HCT116 (cell line): Measurements from ENCODE around the gene TBC1D19. TPM values are rescaled to one million over a fixed set of nuclear protein-coding genes. Genes with fewer than 3 reads are reported as not detected.

Source experiments
- ATAC-seq: fragments of 200-7000 bp; cut with Tn5 transposase; 2 replicates; pipeline ENCODE4 v1.9.1; 2020; ENCODE audit warnings: mild to moderate bottlenecking, moderate library complexity
- BruUV-seq: library from RNA; stranded (reverse); fragments of 400-500 nt; replicated peaks from 2 replicates; lab custom pipeline; 2021; lab: Mats Ljungman, UMichigan
- CTCF ChIA-PET: fragments of 300-600 bp; sonication (Branson Sonifier 250); formaldehyde crosslinking; loops from one replicate; lab custom pipeline; 2021; ENCODE audit warnings: antibody characterized with exemption; lab: Charles Lee
- POLR2A ChIA-PET: fragments of 300-600, 350-600 bp; sonication (Branson Sonifier 250); formaldehyde crosslinking; loops from one replicate; lab custom pipeline; 2021; ENCODE audit warnings: antibody characterized with exemption; lab: Charles Lee
- RAD21 ChIA-PET, 2 experiments: fragments of 300-600 bp; sonication (Branson Sonifier 250); formaldehyde crosslinking; loops; one replicate each; lab custom pipeline; 2023; ENCODE audit warnings: low total read pairs in 2 of 2; ENCODE audit not compliant: uncharacterized antibody in 2 of 2, unreplicated experiment in 2 of 2, low non-redundant PET in 1 of 2; lab: Charles Lee
- DNase-seq: peaks from one replicate; pipeline ENCODE4 v3.0.0-alpha.2; 2010; ENCODE audit warnings: low read depth, low spot score
- H2AFZ ChIP-seq: fragments of 200-600 bp; shearing (Covaris generic), sonication (generic); 2 replicates; pipeline ENCODE4 v1.6.1; 2017; ENCODE audit warnings: low read depth, mixed run types, mixed read lengths, antibody characterized with exemption, low read length; ENCODE audit not compliant: poor library complexity, severe bottlenecking
- H3K27ac ChIP-seq: 2 replicates; pipeline ENCODE4 v1.5.1; 2012; ENCODE audit warnings: low read depth, low read length
- H3K27me3 ChIP-seq: fragments of 200-600 bp; sonication (generic); 2 replicates; pipeline ENCODE4 v1.6.1; 2016; ENCODE audit warnings: mixed run types, low read length, mixed read lengths; ENCODE audit not compliant: insufficient read depth
- H3K36me3 ChIP-seq, 2 experiments: fragments of 200-500 bp in 1 of 2; fragments of 200-600 bp in 1 of 2; sonication (Bioruptor generic) in 1 of 2; sonication (generic) in 1 of 2; 2 replicates each; pipeline versions ENCODE4 v1.5.1 to v1.6.1; 2014 to 2016; ENCODE audit warnings: low read length in 2 of 2, inconsistent platforms in 1 of 2, mixed read lengths in 1 of 2, mixed run types in 1 of 2; ENCODE audit not compliant: insufficient read depth in 2 of 2, control insufficient read depth in 1 of 2
- H3K4me1 ChIP-seq, 2 experiments: fragments of 200-600 bp in 1 of 2; sonication (generic) in 1 of 2; 2 replicates each; pipeline versions ENCODE4 v1.5.1 to v1.6.1; 2012 to 2017; ENCODE audit warnings: low read length in 2 of 2, inconsistent platforms in 1 of 2, mild to moderate bottlenecking in 1 of 2, mixed read lengths in 1 of 2, mixed run types in 1 of 2, moderate library complexity in 1 of 2; ENCODE audit not compliant: insufficient read depth in 2 of 2, control insufficient read depth in 1 of 2
- H3K4me2 ChIP-seq: fragments of 200-600 bp; sonication (generic); 2 replicates; pipeline ENCODE4 v1.6.1; 2017; ENCODE audit warnings: mixed run types, low read length, mixed read lengths
- H3K4me3 ChIP-seq, 2 experiments: fragments of 200-600 bp in 1 of 2; sonication (generic) in 1 of 2; replicated peaks in 1 of 2; 2 replicates each; pipeline ENCODE4 v1.5.1; 2011 to 2016; ENCODE audit warnings: low read length in 2 of 2, control low read depth in 1 of 2, low read depth in 1 of 2, mild to moderate bottlenecking in 1 of 2, mixed read lengths in 1 of 2, mixed run types in 1 of 2
- H3K79me2 ChIP-seq: fragments of 200-600 bp; sonication (generic); 2 replicates; pipeline ENCODE4 v1.6.1; 2017; ENCODE audit warnings: mild to moderate bottlenecking, mixed run types, low read length, moderate library complexity, mixed read lengths; ENCODE audit not compliant: insufficient read depth
- H3K9ac ChIP-seq: fragments of 200-600 bp; sonication (generic); 2 replicates; pipeline ENCODE4 v1.6.1; 2016; ENCODE audit warnings: low read length, mixed read lengths
- H3K9me2 ChIP-seq: fragments of 200-600 bp; sonication (generic), shearing (Covaris generic); 2 replicates; pipeline ENCODE4 v1.6.1; 2017; ENCODE audit warnings: mixed run types, mild to moderate bottlenecking, moderate library complexity; ENCODE audit not compliant: insufficient read depth
- H3K9me3 ChIP-seq, 2 experiments: fragments of 200-500 bp in 1 of 2; fragments of 200-600 bp in 1 of 2; sonication (Bioruptor generic) in 1 of 2; sonication (generic) in 1 of 2; 2 replicates each; pipeline ENCODE4 v1.6.1; 2014 to 2017; ENCODE audit warnings: low read length in 2 of 2, mixed read lengths in 2 of 2, inconsistent platforms in 1 of 2, low read depth in 1 of 2, mild to moderate bottlenecking in 1 of 2, mixed run types in 1 of 2, moderate library complexity in 1 of 2; ENCODE audit not compliant: control insufficient read depth in 1 of 2, insufficient read depth in 1 of 2
- H4K20me1 ChIP-seq: fragments of 200-600 bp; sonication (generic), shearing (Covaris generic); 2 replicates; pipeline ENCODE4 v1.6.1; 2017; ENCODE audit warnings: mixed run types, mild to moderate bottlenecking, moderate library complexity; ENCODE audit not compliant: insufficient read depth
- CBX3 ChIP-seq: IDR thresholded peaks from 2 replicates; pipeline ENCODE4 v1.6.1; 2012; ENCODE audit warnings: low read depth
- CEBPB ChIP-seq: IDR thresholded peaks from 2 replicates; pipeline ENCODE4 v1.6.1; 2012; ENCODE audit warnings: low read depth
- EZH2 ChIP-seq: fragments of 200-600 bp; sonication (generic); IDR thresholded peaks from 2 replicates; pipeline ENCODE4 v1.6.1; 2017; ENCODE audit warnings: antibody characterized with exemption, mixed run types
- EZH2phosphoT487 ChIP-seq: fragments of 200-600 bp; IDR thresholded peaks from 2 replicates; pipeline ENCODE4 v1.6.1; 2018; ENCODE audit warnings: antibody characterized with exemption, borderline replicate concordance
- FOSL1 ChIP-seq: IDR thresholded peaks from 2 replicates; pipeline ENCODE4 v1.6.1; 2012; ENCODE audit warnings: low read depth
- JUND ChIP-seq: IDR thresholded peaks from 2 replicates; pipeline ENCODE4 v1.6.1; 2012
- REST ChIP-seq: IDR thresholded peaks from 2 replicates; pipeline ENCODE4 v1.6.1; 2012; ENCODE audit warnings: low read depth
- TCF7L2 ChIP-seq: IDR thresholded peaks from 2 replicates; pipeline ENCODE4 v1.7.0; 2011; ENCODE audit warnings: borderline replicate concordance, inconsistent platforms; ENCODE audit not compliant: insufficient read depth, insufficient read length; ENCODE audit errors: extremely low read depth
- ZNF274 ChIP-seq: fragments of 200-500 bp; sonication (Bioruptor generic); IDR thresholded peaks from 2 replicates; pipeline ENCODE4 v1.6.1; 2014; ENCODE audit warnings: mild to moderate bottlenecking, low read depth, low read length, inconsistent platforms
- intact Hi-C: fragments of 100-400 bp; cut with micrococcal nuclease; formaldehyde crosslinking; loops from 2 replicates; pipeline ENCODE4 v1.10.0; 2022
- total RNA-seq: library from RNA; stranded (reverse); gene quantifications from one replicate; pipeline ENCODE4 v1.2.1, GENCODE V29; 2021; ENCODE audit not compliant: unreplicated experiment

TBC1D19 gene
- total RNA-seq, 1 experiment from 2014 or later, result 25.4 TPM

- BruUV-seq, result no TSS peak
- no peak overlapping the region for H3K4me2 ChIP-seq
- RAD21 ChIA-PET, result no interaction called here
- TF ChIP-seq FOSL1 (no peak), JUND (no peak), EZH2 (no peak), EZH2phosphoT487 (no peak), ZNF274 (no peak), CEBPB (no peak), CBX3 (no peak)
- TF ChIP-seq, all 23 proteins: peak for 0
- intact Hi-C loops, result no loop called here
- Histone ChIP-seq H3K9me2 (no peaks in the 10 kb centered on the region), H3K27ac (no peak overlapping the region), H2AFZ (no peak overlapping the region), H3K9me3 (no peaks in the 10 kb centered on the region), H3K27me3 (no peaks in the 10 kb centered on the region), H3K4me3 (no peak overlapping the region), H3K79me2 (no peaks in the 10 kb centered on the region), H3K9ac (no peak overlapping the region), H4K20me1 (no peaks in the 10 kb centered on the region), H3K36me3 (no peaks in the 10 kb centered on the region), H3K4me1 (peaks cover 0 to 10% of the 10 kb centered on the region in 2 experiments; a peak in 1 of 4 replicates)
- ATAC-seq (no peak), DNase-seq (no peak)
- POLR2A ChIA-PET, result interaction anchor here (0.7 kb wide), 1 partner anchor 300 kb away, joined by 3 read pairs; no protein-coding TSS in a partner anchor
- CTCF ChIA-PET, result no interaction called here
Observed at GRCh38 chr4:26758899-26759298, 175.0 kb downstream of the TBC1D19 start.

- no peak for ATAC-seq
- Histone ChIP-seq H3K9me3 (no peaks in the 10 kb centered on the region), H2AFZ (no peak overlapping the region), H3K4me2 (peak overlapping the region; percentile 23; the same call in 1 of the 2 replicates), H4K20me1 (no peaks in the 10 kb centered on the region), H3K79me2 (no peaks in the 10 kb centered on the region), H3K27ac (no peak overlapping the region), H3K9me2 (no peaks in the 10 kb centered on the region), H3K36me3 (no peaks in the 10 kb centered on the region), H3K27me3 (no peaks in the 10 kb centered on the region), H3K4me1 (peaks cover 0 to 10% of the 10 kb centered on the region in 2 experiments; a peak in 1 of 4 replicates), H3K9ac (no peak overlapping the region), H3K4me3 (no peak overlapping the region)
- RAD21 ChIA-PET, result no interaction called here
- POLR2A ChIA-PET, result no interaction called here
- intact Hi-C loops, result no loop called here
- TF ChIP-seq REST (no peak), TCF7L2 (no peak), JUND (peak; percentile 35; the same call in 1 of the 2 replicates)
- BruUV-seq, result no TSS peak
- CTCF ChIA-PET, result no interaction called here
- no peak for DNase-seq
Observed at GRCh38 chr4:26762650-26763049, 178.8 kb downstream of the TBC1D19 start.
